SK-N-SH (cell line): ENCODE data around the gene NCOA5. TPM values are rescaled to one million over a fixed set of nuclear protein-coding genes. Genes with fewer than 3 reads are reported as not detected.

Source experiments
- CTCF ChIA-PET: fragments of 300-600, 350-600 bp; formaldehyde crosslinking; extraction: SDS; loops from one replicate; lab custom pipeline; 2021; lab: Yijun Ruan, JAX
- POLR2A ChIA-PET: fragments of 350-600 bp; sonication (Branson Sonifier 250); formaldehyde crosslinking; extraction: SDS; loops from one replicate; lab custom pipeline; 2020; ENCODE audit warnings: antibody characterized with exemption, inconsistent platforms; lab: Yijun Ruan, JAX
- DNase-seq: peaks from one replicate; pipeline ENCODE4 v3.0.0; 2012
- H2AFZ ChIP-seq: fragments of 200-600 bp; sonication (generic); 2 replicates; pipeline ENCODE4 v1.8.1; 2016; ENCODE audit warnings: antibody characterized with exemption, mild to moderate bottlenecking, low read depth
- H3F3A ChIP-seq: fragments of 200-600 bp; sonication (generic); replicated peaks from 2 replicates; pipeline ENCODE3; 2016; ENCODE audit warnings: antibody characterized with exemption, mild to moderate bottlenecking; ENCODE audit not compliant: insufficient read depth
- H3K27ac ChIP-seq, 2 experiments: fragments of 200-500 bp in 1 of 2; fragments of 200-600 bp in 1 of 2; sonication (Bioruptor generic) in 1 of 2; sonication (generic), shearing (Covaris generic) in 1 of 2; 2 replicates each; pipeline versions ENCODE4 v1.5.1 to v1.6.1; 2014 to 2016; ENCODE audit warnings: low read depth in 2 of 2, inconsistent platforms in 1 of 2, low read length in 1 of 2, mild to moderate bottlenecking in 1 of 2, mixed read lengths in 1 of 2
- H3K27me3 ChIP-seq: fragments of 200-600 bp; sonication (generic), shearing (Covaris generic); 2 replicates; pipeline ENCODE4 v1.6.1; 2016; ENCODE audit warnings: mixed run types; ENCODE audit not compliant: insufficient read depth
- H3K36me3 ChIP-seq, 2 experiments: fragments of 200-500 bp in 1 of 2; fragments of 200-600 bp in 1 of 2; sonication (Bioruptor generic) in 1 of 2; sonication (generic) in 1 of 2; replicated peaks in 1 of 2; 2 replicates each; pipeline versions ENCODE3 to v1.5.1; 2014 to 2016; ENCODE audit warnings: low read length in 1 of 2, mild to moderate bottlenecking in 1 of 2; ENCODE audit not compliant: insufficient read depth in 2 of 2, control insufficient read depth in 1 of 2
- H3K4me1 ChIP-seq, 2 experiments: fragments of 200-500 bp in 1 of 2; fragments of 200-600 bp in 1 of 2; sonication (Bioruptor generic) in 1 of 2; sonication (generic), shearing (Covaris generic) in 1 of 2; 2 replicates each; pipeline versions ENCODE4 v1.5.1 to v1.6.1; 2014 to 2016; ENCODE audit warnings: low read depth in 1 of 2, low read length in 1 of 2, mixed run types in 1 of 2; ENCODE audit not compliant: insufficient read depth in 2 of 2, control insufficient read depth in 1 of 2
- H3K4me2 ChIP-seq: fragments of 200-600 bp; sonication (generic), shearing (Covaris generic); 2 replicates; pipeline ENCODE4 v1.6.1; 2017; ENCODE audit warnings: mixed run types
- H3K4me3 ChIP-seq, 2 experiments: fragments of 200-500 bp in 1 of 2; fragments of 200-600 bp in 1 of 2; sonication (Bioruptor generic) in 1 of 2; sonication (generic), shearing (Covaris generic) in 1 of 2; 2 replicates each; pipeline versions ENCODE4 v1.5.1 to v1.8.1; 2014 to 2016; ENCODE audit warnings: low read depth in 2 of 2, inconsistent platforms in 1 of 2, low read length in 1 of 2, mild to moderate bottlenecking in 1 of 2, mixed read lengths in 1 of 2, moderate library complexity in 1 of 2
- H3K79me2 ChIP-seq: fragments of 200-600 bp; sonication (generic); 2 replicates; pipeline ENCODE4 v1.8.1; 2017; ENCODE audit warnings: mild to moderate bottlenecking; ENCODE audit not compliant: insufficient read depth
- H3K9ac ChIP-seq: fragments of 200-600 bp; sonication (generic); 2 replicates; pipeline ENCODE4 v1.6.1; 2017; ENCODE audit warnings: mixed run types
- H3K9me2 ChIP-seq: fragments of 200-600 bp; sonication (generic); 2 replicates; pipeline ENCODE4 v1.6.1; 2017; ENCODE audit warnings: mixed run types
- H3K9me3 ChIP-seq: fragments of 200-600 bp; sonication (generic); 2 replicates; pipeline ENCODE4 v1.6.1; 2017; ENCODE audit warnings: mixed run types, mild to moderate bottlenecking, moderate library complexity
- H4K20me1 ChIP-seq: fragments of 200-600 bp; sonication (generic); 2 replicates; pipeline ENCODE4 v1.6.1; 2017; ENCODE audit warnings: mild to moderate bottlenecking, mixed run types; ENCODE audit not compliant: insufficient read depth
- EP300 ChIP-seq, 2 experiments: IDR thresholded peaks; 2 replicates each; pipeline versions ENCODE4 v1.4.0 to v1.6.1; 2012; ENCODE audit warnings: borderline replicate concordance in 1 of 2, low read depth in 1 of 2, low read length in 1 of 2
- FOSL2 ChIP-seq: IDR thresholded peaks from 2 replicates; pipeline ENCODE4 v1.4.0; 2012; ENCODE audit warnings: low read depth, mild to moderate bottlenecking, moderate library complexity, borderline replicate concordance
- FOXM1 ChIP-seq: IDR thresholded peaks from 2 replicates; pipeline ENCODE4 v1.4.0; 2012; ENCODE audit warnings: low read depth, mild to moderate bottlenecking
- GABPA ChIP-seq: IDR thresholded peaks from 2 replicates; pipeline ENCODE4 v1.4.0; 2012; ENCODE audit warnings: low read depth, mild to moderate bottlenecking
- GATA2 ChIP-seq: sonication (generic); formaldehyde crosslinking; IDR thresholded peaks from 2 replicates; pipeline ENCODE4 v1.5.0; 2020; ENCODE audit warnings: mild to moderate bottlenecking, missing genetic modification reagents
- JUND ChIP-seq: IDR thresholded peaks from 2 replicates; pipeline ENCODE4 v1.4.0; 2012
- MEF2A ChIP-seq: IDR thresholded peaks from 2 replicates; pipeline ENCODE4 v1.4.0; 2012; ENCODE audit warnings: low read depth, borderline replicate concordance
- NRF1 ChIP-seq: IDR thresholded peaks from 2 replicates; pipeline ENCODE4 v1.6.1; 2012; ENCODE audit warnings: low read depth, mild to moderate bottlenecking, low read length
- RAD21 ChIP-seq: IDR thresholded peaks from 2 replicates; pipeline ENCODE4 v1.6.1; 2012; ENCODE audit warnings: mild to moderate bottlenecking, low read length
- RFX5 ChIP-seq: IDR thresholded peaks from 2 replicates; pipeline ENCODE4 v1.6.1; 2012; ENCODE audit warnings: mild to moderate bottlenecking, improper control_type of control experiment, low read length
- SIN3A ChIP-seq: IDR thresholded peaks from 2 replicates; pipeline ENCODE4 v1.6.1; 2012; ENCODE audit warnings: low read depth, mild to moderate bottlenecking, low read length, moderate library complexity, borderline replicate concordance
- TAF1 ChIP-seq: IDR thresholded peaks from 2 replicates; pipeline ENCODE4 v1.6.1; 2012; ENCODE audit warnings: low read depth, mild to moderate bottlenecking, low read length, moderate library complexity, borderline replicate concordance
- TCF12 ChIP-seq: IDR thresholded peaks from 2 replicates; pipeline ENCODE4 v1.4.0; 2012
- TEAD4 ChIP-seq: IDR thresholded peaks from 2 replicates; pipeline ENCODE4 v1.4.0; 2012; ENCODE audit warnings: mild to moderate bottlenecking, borderline replicate concordance; ENCODE audit not compliant: insufficient read depth
- WGBS: methylation state at CpG from one replicate; pipeline ENCODE4 v1.1.6; 2017; ENCODE audit warnings: low lambda C conversion rate; 5-methylcytosine and 5-hydroxymethylcytosine counted together
- polyA plus RNA-seq, 3 experiments: library from polyadenylated mRNA; depleted of rRNA; stranded (reverse); fragments of >200 nt; gene quantifications; 2 replicates each; pipeline ENCODE4 v1.2.3, GENCODE V29; 2012
- TF ChIP-seq, protein P1 (sequence below): fragments of 150-350 bp; IDR thresholded peaks from 2 replicates; pipeline ENCODE4 v1.6.1; 2017; ENCODE audit warnings: antibody characterized with exemption, low read length, low read depth, borderline replicate concordance
- TF ChIP-seq, protein P2 (sequence below): IDR thresholded peaks from 2 replicates; pipeline ENCODE4 v1.4.0; 2012; ENCODE audit warnings: low read depth, borderline replicate concordance
- TF ChIP-seq, protein P3 (sequence below): IDR thresholded peaks from 2 replicates; pipeline ENCODE4 v1.6.1; 2012; ENCODE audit warnings: mild to moderate bottlenecking, low read depth, low read length, moderate library complexity

Gene NCOA5
- polyA plus RNA-seq, 1 of the 3 experiments (the other 2 are of a cell fraction), result 20.4 TPM

DNA sequence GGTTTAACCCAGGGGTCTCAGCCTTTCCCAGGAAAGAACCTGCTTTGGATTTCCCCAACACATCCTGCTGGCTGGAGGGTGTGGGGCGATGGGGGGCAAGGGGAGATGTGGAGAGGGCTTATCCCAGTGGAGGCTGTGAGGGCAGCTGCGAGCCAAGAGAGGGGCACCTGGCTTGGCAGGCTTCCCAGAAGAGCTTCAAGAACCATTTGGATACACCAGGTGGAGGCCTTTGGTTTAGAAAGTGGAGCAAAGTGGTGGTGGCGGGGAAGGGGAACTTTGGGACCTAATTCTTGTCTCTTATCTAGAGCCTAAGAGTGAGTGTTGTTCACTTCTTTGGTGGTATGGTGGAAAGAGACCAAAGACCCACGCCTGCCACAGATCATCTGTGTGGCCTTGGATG is 40.8 kb upstream of the NCOA5 start:
- no peaks in the 10 kb centered on the region for H3K36me3 ChIP-seq
- no peaks in the 10 kb centered on the region for H3K79me2 ChIP-seq
- no peak overlapping the region for H3K4me3 ChIP-seq
- no peak overlapping the region for H3K27ac ChIP-seq
- ChIA-PET CTCF (interaction anchor here (0.9 to 8.1 kb wide), 16 partner anchors 10 to 357 kb away, joined by 3 to 347 read pairs (median 8); partner anchors contain the start of gene CDH22), POLR2A (interaction anchor here (1.1 kb wide), 1 partner anchor 27 kb away, joined by 3 read pairs; no protein-coding TSS in a partner anchor)
- no peak overlapping the region for H2AFZ ChIP-seq
- no peak for DNase-seq
- H4K20me1 ChIP-seq, result no peaks in the 10 kb centered on the region
- peaks cover 30% of the 10 kb centered on the region; the same call in 1 of the 2 replicates for H3K27me3 ChIP-seq
- H3K9me2 ChIP-seq, result no peaks in the 10 kb centered on the region
- no peaks in the 10 kb centered on the region for H3F3A ChIP-seq
- no peak overlapping the region for H3K9ac ChIP-seq
- no peak overlapping the region for H3K4me2 ChIP-seq
- TF ChIP-seq, protein P1, sequence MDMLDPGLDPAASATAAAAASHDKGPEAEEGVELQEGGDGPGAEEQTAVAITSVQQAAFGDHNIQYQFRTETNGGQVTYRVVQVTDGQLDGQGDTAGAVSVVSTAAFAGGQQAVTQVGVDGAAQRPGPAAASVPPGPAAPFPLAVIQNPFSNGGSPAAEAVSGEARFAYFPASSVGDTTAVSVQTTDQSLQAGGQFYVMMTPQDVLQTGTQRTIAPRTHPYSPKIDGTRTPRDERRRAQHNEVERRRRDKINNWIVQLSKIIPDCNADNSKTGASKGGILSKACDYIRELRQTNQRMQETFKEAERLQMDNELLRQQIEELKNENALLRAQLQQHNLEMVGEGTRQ, result no peak
- TF ChIP-seq EP300 (IDR thresholded peaks at IDR 0.05; ENCODE audit: borderline replicate concordance in 1 of 2, low read depth in 1 of 2, low read length in 1 of 2) (no peak), TAF1 (no peak), FOSL2 (no peak), GATA2 (no peak), JUND (no peak), GABPA (no peak), TCF12 (no peak), SIN3A (no peak), NRF1 (no peak), RAD21 (no peak), MEF2A (no peak), RFX5 (no peak), FOXM1 (no peak), TEAD4 (no peak)
- TF ChIP-seq, protein P2, sequence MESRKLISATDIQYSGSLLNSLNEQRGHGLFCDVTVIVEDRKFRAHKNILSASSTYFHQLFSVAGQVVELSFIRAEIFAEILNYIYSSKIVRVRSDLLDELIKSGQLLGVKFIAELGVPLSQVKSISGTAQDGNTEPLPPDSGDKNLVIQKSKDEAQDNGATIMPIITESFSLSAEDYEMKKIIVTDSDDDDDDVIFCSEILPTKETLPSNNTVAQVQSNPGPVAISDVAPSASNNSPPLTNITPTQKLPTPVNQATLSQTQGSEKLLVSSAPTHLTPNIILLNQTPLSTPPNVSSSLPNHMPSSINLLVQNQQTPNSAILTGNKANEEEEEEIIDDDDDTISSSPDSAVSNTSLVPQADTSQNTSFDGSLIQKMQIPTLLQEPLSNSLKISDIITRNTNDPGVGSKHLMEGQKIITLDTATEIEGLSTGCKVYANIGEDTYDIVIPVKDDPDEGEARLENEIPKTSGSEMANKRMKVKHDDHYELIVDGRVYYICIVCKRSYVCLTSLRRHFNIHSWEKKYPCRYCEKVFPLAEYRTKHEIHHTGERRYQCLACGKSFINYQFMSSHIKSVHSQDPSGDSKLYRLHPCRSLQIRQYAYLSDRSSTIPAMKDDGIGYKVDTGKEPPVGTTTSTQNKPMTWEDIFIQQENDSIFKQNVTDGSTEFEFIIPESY, result no peak
- TF ChIP-seq, protein P3, sequence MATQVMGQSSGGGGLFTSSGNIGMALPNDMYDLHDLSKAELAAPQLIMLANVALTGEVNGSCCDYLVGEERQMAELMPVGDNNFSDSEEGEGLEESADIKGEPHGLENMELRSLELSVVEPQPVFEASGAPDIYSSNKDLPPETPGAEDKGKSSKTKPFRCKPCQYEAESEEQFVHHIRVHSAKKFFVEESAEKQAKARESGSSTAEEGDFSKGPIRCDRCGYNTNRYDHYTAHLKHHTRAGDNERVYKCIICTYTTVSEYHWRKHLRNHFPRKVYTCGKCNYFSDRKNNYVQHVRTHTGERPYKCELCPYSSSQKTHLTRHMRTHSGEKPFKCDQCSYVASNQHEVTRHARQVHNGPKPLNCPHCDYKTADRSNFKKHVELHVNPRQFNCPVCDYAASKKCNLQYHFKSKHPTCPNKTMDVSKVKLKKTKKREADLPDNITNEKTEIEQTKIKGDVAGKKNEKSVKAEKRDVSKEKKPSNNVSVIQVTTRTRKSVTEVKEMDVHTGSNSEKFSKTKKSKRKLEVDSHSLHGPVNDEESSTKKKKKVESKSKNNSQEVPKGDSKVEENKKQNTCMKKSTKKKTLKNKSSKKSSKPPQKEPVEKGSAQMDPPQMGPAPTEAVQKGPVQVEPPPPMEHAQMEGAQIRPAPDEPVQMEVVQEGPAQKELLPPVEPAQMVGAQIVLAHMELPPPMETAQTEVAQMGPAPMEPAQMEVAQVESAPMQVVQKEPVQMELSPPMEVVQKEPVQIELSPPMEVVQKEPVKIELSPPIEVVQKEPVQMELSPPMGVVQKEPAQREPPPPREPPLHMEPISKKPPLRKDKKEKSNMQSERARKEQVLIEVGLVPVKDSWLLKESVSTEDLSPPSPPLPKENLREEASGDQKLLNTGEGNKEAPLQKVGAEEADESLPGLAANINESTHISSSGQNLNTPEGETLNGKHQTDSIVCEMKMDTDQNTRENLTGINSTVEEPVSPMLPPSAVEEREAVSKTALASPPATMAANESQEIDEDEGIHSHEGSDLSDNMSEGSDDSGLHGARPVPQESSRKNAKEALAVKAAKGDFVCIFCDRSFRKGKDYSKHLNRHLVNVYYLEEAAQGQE, result no peak
- WGBS, result 42% methylated on average over 4 of the region's 4 CpGs
- peaks cover 0 to 16% of the 10 kb centered on the region in 2 experiments; a peak in 1 of 4 replicates for H3K4me1 ChIP-seq
- no peaks in the 10 kb centered on the region for H3K9me3 ChIP-seq
